ENCODE results near the gene DAP.

DNA sequence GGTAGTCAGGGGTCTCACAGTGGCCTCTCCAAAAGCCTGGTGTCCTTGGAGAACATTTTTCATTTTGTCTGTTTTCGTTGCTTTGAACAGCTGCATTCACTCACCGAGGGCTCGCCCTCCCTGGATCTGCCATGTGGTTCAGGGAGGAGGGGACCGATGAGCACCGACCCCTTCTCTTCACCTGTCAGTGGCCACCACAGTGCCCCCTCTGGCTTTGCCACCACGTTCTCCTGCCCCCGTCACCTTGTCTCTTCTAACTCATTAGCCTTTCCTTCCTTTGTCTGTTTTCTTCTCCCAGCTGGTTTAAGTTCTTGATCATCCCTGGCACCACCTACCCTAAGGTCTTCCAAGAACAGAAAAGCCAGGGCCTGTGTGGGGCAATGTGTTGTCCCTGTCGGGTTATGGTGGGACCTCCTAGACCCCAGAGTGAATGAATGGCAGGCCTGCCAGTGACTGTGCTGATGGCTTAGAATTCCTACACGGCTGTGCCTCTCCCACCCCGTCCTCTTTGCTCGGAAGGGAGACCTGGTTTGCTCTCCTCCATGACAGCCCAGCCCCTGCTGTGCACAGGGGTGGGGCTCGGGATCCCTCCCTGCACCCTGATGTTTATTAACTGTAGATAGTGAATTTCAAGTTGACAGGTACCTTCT lies 107.2 kb downstream of the DAP start:
- no peak for TF ChIP-seq TCF7 (CRISPR knock-in tag; IDR thresholded peaks at IDR 0.05; ENCODE audit: low read depth)
- TF ChIP-seq, protein P1, sequence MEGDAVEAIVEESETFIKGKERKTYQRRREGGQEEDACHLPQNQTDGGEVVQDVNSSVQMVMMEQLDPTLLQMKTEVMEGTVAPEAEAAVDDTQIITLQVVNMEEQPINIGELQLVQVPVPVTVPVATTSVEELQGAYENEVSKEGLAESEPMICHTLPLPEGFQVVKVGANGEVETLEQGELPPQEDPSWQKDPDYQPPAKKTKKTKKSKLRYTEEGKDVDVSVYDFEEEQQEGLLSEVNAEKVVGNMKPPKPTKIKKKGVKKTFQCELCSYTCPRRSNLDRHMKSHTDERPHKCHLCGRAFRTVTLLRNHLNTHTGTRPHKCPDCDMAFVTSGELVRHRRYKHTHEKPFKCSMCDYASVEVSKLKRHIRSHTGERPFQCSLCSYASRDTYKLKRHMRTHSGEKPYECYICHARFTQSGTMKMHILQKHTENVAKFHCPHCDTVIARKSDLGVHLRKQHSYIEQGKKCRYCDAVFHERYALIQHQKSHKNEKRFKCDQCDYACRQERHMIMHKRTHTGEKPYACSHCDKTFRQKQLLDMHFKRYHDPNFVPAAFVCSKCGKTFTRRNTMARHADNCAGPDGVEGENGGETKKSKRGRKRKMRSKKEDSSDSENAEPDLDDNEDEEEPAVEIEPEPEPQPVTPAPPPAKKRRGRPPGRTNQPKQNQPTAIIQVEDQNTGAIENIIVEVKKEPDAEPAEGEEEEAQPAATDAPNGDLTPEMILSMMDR (IDR thresholded peaks at IDR 0.05): no peak
- TF ChIP-seq TEAD4 (CRISPR knock-in tag; IDR thresholded peaks at IDR 0.05): no peak
- TF ChIP-seq NFYB (CRISPR knock-in tag; conservative IDR thresholded peaks at IDR 0.05; ENCODE audit: low read depth): no peak
- TF ChIP-seq, protein P2, sequence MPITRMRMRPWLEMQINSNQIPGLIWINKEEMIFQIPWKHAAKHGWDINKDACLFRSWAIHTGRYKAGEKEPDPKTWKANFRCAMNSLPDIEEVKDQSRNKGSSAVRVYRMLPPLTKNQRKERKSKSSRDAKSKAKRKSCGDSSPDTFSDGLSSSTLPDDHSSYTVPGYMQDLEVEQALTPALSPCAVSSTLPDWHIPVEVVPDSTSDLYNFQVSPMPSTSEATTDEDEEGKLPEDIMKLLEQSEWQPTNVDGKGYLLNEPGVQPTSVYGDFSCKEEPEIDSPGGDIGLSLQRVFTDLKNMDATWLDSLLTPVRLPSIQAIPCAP (CRISPR knock-in tag; IDR thresholded peaks at IDR 0.05): no peak
- TF ChIP-seq, protein P3, sequence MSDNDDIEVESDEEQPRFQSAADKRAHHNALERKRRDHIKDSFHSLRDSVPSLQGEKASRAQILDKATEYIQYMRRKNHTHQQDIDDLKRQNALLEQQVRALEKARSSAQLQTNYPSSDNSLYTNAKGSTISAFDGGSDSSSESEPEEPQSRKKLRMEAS (CRISPR knock-in tag; IDR thresholded peaks at IDR 0.05): no peak
- no peak for TF ChIP-seq NR2C2 (CRISPR knock-in tag; IDR thresholded peaks at IDR 0.05)
- no peak for TF ChIP-seq CBFB (CRISPR knock-in tag; IDR thresholded peaks at IDR 0.05; ENCODE audit: low read depth)
- TF ChIP-seq, protein P4, sequence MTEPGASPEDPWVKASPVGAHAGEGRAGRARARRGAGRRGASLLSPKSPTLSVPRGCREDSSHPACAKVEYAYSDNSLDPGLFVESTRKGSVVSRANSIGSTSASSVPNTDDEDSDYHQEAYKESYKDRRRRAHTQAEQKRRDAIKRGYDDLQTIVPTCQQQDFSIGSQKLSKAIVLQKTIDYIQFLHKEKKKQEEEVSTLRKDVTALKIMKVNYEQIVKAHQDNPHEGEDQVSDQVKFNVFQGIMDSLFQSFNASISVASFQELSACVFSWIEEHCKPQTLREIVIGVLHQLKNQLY (CRISPR knock-in tag; IDR thresholded peaks at IDR 0.05): no peak
